HG02759 (cell line): Measurements from ENCODE around the gene FEV.

Experiments
- ATAC-seq: cut with Tn5 transposase; IDR thresholded peaks from one replicate; pipeline ENCODE4 v1.9.1; 2021; ENCODE audit warnings: mild to moderate bottlenecking, moderate library complexity; ENCODE audit not compliant: unreplicated experiment

FEV gene

GRCh38 chr2:218993345-218994315, 8.6 kb upstream of the FEV start, which contains the start of gene CRYBA2:
Gene CRYBA2, minus strand, starts transcription at chr2:218993422. Its CDS starts 246 bp downstream, at chr2:218993176.
- ATAC-seq, result no peak

DNA sequence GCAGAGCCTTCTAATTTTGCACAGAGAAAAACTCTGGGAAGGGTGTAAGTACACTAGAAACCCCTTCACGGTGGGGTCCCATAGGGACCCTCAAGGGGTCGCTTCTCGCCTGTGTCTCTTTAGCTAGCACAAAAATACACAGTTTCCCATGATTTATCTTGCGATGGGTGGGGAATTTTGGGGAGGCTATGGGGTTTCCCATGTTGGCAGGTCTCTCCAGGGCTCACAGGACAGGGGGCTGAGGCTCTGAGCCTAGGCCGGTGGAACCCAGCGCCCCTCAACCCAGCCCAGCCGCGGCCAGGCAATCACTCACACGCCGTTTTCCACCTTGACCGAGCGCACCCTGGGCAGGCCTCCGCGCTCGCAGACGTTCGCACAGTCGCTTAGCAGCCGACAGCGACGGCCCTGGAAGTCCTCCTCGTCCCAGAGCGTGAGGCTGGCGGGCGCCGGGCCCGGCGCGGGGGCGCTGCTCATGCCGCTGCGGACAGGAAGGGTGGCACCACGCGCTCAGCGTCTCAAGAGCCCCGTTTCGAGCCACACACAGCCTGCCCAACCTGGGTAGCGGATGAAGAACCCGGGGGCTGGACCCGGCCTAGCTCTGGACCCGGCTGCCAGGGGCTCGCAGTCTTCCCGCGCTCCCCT, 7.8 kb upstream of the FEV start:
- no peak for ATAC-seq

- no peak for ATAC-seq
These were observed 7.2 kb upstream of the FEV start for GRCh38 chr2:218992196-218992595.

DNA sequence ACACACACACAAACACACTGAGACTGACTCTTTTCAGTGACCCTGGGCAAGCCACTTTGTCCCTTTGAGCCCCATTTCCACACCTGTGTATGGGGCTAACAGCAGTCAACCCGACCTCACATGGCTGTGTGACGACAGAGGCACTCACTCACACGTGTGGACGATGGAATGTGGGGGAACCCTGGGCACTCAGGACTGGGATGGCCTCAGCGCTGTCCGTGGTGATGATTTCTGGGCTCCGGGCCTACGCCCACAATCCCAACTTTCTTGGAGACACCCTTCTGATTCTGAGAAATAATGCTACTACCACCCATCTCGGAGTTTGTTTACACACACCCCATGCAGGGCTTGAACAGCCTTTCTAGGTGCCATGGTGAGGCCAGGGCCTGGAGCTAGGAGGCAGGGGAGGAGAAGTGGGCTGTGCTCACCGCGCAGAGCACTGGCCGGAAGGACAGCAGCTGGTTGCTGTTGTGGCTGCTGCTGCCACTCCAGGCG, 6.7 kb upstream of the FEV start:
- no peak for ATAC-seq

- ATAC-seq, result no peak
These were observed 5.6 kb upstream of the FEV start for GRCh38 chr2:218990612-218991011.

DNA sequence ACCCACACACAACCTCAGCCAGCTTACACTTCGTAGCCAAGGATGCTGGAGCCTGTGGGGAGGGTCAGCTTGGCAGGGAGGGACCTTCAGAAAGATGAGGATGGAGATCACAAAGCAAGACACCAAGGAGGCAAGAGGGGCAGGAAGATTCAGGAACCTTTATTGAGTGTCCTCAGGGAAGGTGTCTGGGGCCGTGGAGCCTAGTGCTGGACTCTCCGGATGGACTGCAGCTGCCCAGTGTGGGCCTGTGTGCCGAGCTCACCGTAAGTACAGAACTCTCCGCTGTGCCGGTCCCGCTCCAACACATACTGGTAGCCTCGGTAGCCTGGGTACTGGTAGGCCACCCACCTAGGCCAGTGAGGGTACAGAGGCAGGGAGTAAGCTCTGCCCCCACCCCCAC, 5.1 kb upstream of the FEV start:
- no peak for ATAC-seq

DNA sequence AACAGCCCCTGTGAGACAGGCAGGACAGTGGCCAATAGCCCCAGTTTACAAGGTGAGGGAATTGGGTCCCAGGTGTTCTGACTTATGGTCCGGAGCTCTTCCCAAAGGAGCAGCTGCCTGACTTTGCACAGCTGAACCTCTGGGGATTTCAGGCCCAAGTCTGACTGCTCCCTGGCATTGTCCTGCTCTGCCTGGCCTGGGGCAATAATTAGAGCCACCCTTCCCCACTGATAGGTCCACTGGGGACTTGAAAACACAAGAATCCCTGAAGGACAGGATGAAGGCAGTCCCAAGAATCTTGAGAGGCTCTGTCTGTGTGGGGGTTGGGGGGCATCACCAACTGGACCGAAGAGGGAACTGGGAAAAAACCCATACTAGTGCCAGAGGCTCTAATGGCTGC, 3.7 kb upstream of the FEV start:
- no peak for ATAC-seq

DNA sequence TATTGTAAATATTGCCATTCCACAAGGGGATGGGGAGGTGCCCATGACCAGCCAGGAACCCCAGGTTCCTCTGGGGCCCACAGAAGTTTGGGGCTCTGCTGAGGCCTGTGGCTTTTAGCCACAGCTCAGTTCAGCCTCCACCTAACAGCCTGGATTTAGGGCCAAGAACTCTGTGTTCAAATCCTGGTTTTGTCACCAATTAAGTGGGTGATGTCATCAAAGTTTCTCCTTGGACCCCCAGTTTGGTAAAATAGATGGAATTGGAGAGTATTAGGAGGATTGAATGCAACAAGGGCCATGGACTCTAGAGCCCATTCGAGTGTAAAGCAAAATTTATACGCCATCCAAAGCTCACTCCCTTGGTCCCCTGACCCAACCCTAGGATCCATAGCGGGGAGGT, 3.2 kb upstream of the FEV start:
- no peak for ATAC-seq

DNA sequence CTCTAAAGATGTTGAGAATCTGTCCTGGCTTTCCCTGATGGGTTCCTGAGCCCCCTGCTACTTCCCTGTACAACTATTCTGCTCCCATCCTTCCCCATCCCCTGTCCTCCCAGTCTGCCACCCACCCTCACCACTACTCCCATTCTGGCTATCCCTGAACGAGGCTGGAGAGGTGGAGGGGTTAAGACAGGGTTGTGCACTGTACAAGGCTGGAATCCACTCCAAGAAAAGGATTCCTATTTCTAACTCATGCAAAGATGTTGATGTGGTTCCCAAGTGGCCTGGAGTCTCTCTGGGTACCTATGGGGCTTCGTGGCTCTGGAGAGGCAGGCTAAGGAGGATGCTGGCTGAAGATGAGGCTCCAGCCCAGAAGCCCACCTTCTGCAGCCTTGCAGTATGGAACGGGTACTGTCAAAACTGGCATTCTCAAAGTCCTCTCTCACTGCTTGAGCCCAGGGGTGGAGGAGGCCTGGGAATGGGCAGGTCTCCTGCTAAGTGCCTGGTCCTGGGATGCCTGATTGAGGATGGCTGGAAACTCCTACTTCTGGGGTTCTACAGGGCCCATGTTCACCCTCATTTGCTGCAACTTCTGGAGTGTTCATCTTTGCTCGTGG, 1.3 kb upstream of the FEV start:
- ATAC-seq, result no peak

DNA sequence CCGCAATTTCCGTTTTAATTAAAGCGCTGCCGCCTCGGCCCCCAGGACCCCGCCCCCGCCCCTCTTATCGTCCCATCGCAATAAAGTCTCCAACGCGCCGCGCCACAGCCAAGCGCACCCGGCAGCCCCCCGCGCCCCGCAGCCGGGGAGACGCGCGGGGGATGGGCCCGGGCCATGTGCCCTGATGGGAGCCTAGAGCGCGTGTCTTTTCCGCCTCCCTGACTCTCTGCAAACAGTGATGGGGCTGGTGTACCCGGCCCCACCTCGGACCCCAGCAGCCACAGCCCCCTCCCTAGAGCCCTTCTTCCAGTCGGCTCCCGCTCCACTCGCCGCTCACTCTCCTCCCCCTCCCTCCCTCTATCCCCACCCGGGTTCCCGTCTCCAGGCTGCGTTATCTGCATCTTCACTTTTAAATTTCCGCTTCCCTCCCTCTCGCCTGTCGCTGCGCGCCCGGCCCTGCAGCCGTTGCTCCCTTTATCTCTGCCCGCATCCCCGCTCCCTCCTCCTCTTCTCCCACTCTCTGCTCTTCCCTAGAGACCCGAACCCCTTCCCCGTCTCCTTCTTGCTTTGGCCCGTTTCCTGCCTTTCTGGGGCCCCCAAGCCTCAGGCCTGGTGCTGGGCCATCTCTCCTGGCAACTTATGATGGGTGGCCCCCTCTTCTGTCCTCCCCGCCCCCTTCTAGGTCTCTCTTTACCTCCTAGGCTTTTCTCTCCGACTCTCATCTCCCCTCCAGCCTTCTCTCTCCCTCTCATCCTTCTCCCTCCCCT, 524 bp upstream of the FEV start:
- no peak for ATAC-seq

- no peak for ATAC-seq
These were observed 554 bp downstream of the FEV start for GRCh38 chr2:218984239-218985020.

DNA sequence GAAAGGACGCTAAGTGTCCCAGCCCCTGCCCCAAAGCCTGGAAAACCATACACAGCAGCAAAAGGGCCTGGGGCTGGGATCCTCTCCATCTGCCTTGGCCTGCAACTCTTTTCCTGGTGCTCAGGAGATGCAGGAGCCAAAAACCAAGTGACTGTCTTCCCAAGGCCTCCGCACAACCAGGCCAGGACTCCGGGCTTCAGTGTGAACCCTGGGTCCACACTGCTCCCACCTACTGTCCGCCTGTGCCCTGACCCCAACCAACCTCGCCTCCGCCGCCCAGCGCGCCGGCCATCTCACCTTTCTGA, 1.1 kb downstream of the FEV start:
- ATAC-seq, result no peak

GRCh38 chr2:218983263-218983933, 1.6 kb downstream of the FEV start:
- no peak for ATAC-seq

DNA sequence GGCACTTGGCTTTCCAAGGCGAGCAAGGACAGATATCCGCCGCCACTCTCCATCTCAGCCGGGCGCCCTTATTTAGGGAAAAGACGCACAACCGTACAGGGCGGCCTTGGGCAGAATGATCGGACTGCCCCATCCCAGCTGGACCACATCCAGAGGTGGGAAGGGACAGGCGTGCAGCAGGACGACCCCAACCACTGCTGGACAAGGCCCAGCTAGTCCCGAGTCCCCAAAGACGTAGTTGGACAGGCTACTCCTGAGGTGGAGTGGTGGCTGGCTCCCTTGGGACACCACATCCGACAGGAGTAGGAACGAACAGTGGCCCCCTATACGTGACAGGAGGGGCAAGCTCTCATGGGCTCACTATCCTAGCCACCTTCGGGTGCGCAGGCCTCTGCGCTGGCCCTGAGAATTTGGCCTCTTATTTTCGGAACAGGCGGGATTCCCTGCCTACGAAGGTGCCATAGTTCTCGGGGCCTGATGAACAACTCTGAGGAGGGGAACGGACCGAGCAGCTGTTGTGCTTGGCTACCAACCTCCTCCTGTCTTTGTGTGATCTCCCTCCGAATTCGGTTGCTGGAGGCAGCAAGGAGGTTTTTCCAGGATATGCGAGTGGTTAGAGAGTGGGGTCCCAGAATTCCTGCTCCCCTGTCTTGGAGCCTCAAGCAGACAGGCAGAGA, 2.3 kb downstream of the FEV start:
- no peak for ATAC-seq

- no peak for ATAC-seq
These were observed 3.0 kb downstream of the FEV start for GRCh38 chr2:218981881-218982585.

DNA sequence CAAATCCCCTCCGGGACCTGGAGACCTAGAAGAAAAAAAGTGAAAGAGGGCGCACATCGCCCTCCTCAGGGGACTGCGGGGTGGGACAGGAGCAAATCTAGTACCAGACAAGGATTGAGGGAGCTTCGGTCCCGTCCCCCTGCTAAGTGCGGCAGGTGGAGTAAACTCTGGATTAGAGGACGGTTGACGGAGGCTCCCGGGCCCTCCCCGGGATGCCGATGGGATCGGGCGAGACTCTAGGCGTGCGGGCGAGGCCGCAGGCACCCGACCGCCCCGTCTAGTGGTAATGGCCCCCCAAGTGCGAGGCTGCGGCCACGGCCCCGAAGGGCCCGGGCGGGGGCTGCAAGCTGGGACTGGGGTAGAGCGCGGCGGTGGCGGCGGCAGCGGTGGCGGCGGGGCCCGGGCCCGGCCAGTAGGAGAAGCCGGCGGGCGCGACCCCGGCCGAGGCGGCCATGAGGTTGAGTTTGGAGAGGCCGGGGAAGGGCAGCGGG, 3.5 kb downstream of the FEV start:
- no peak for ATAC-seq

- ATAC-seq, result no peak
These were observed 4.1 kb downstream of the FEV start for GRCh38 chr2:218980735-218981389.
